Endothelial cell of umbilical vein (primary cell): ENCODE results near the gene S1PR5. TPM values are rescaled to one million over a fixed set of nuclear protein-coding genes. Genes with fewer than 3 reads are reported as not detected.

ENCODE experiments used
- BruUV-seq: library from RNA; stranded (reverse); fragments of 400-500 nt; replicated peaks from 2 replicates; lab custom pipeline; 2021; lab: Mats Ljungman, UMichigan
- CTCF ChIA-PET: fragments of 300-600, 350-600 bp; sonication (Branson Sonifier 250); formaldehyde crosslinking; loops from one replicate; lab custom pipeline; 2021; ENCODE audit warnings: antibody characterized with exemption, inconsistent platforms; lab: Charles Lee
- POLR2A ChIA-PET: fragments of 300-600, 350-600 bp; sonication (Branson Sonifier 250); formaldehyde crosslinking; loops from one replicate; lab custom pipeline; 2021; ENCODE audit warnings: antibody characterized with exemption, inconsistent platforms; lab: Charles Lee
- DNase-seq: peaks from one replicate; pipeline ENCODE4 v3.0.0-alpha.2; 2011; ENCODE audit warnings: low read depth, low spot score
- FAIRE-seq: peaks from 2 replicates; lab custom pipeline; 2011; peaks lifted over from hg19 to GRCh38; lab: Jason Lieb, UNC
- H2AFZ ChIP-seq: 2 replicates; pipeline ENCODE4 v1.6.0; 2012; ENCODE audit warnings: low read depth, low read length, control low read depth, inconsistent platforms
- H3K27ac ChIP-seq: 2 replicates; pipeline ENCODE4 v1.5.1; 2011; ENCODE audit warnings: low read depth, mild to moderate bottlenecking, control low read depth, low read length, moderate library complexity; ENCODE audit not compliant: insufficient read depth
- H3K27me3 ChIP-seq, 2 experiments: 2 replicates each; pipeline versions ENCODE4 v1.6.0 to v1.6.1; 2011; ENCODE audit warnings: low read length in 2 of 2, mixed read lengths in 1 of 2; ENCODE audit not compliant: control insufficient read depth in 2 of 2, insufficient read depth in 2 of 2
- H3K36me3 ChIP-seq, 2 experiments: 2 replicates in 1 of 2; 3 replicates in 1 of 2; pipeline ENCODE4 v1.5.1; 2011; ENCODE audit warnings: low read length in 2 of 2, mild to moderate bottlenecking in 1 of 2, moderate library complexity in 1 of 2; ENCODE audit not compliant: control insufficient read depth in 2 of 2, insufficient read depth in 2 of 2; ENCODE audit errors: extremely low read depth in 1 of 2
- H3K4me1 ChIP-seq: 3 replicates; pipeline ENCODE4 v1.5.1; 2011; ENCODE audit warnings: mild to moderate bottlenecking, low read length; ENCODE audit not compliant: control insufficient read depth, insufficient read depth; ENCODE audit errors: extremely low read depth
- H3K4me2 ChIP-seq: 2 replicates; pipeline ENCODE4 v1.6.1; 2011; ENCODE audit warnings: low read length, control low read depth, mixed read lengths; ENCODE audit not compliant: insufficient read depth
- H3K4me3 ChIP-seq, 3 experiments: fragments of 200-600 bp in 1 of 3; sonication (generic), shearing (Covaris generic) in 1 of 3; replicated peaks in 1 of 3; 2 replicates each; pipeline ENCODE4 v1.5.1; 2011 to 2016; ENCODE audit warnings: control low read depth in 3 of 3, low read length in 3 of 3, mild to moderate bottlenecking in 2 of 3, inconsistent platforms in 1 of 3, low read depth in 1 of 3, moderate library complexity in 1 of 3; ENCODE audit not compliant: insufficient read depth in 1 of 3
- H3K79me2 ChIP-seq: 2 replicates; pipeline ENCODE4 v1.6.0; 2012; ENCODE audit warnings: low read length, inconsistent platforms; ENCODE audit not compliant: control insufficient read depth, insufficient read depth
- H3K9ac ChIP-seq: replicated peaks from 2 replicates; pipeline ENCODE3; 2011; ENCODE audit warnings: low read length, control low read depth; ENCODE audit not compliant: insufficient read depth; ENCODE audit errors: extremely low read depth
- H3K9me1 ChIP-seq: replicated peaks from 3 replicates; pipeline ENCODE4 v1.6.0; 2011; ENCODE audit warnings: mild to moderate bottlenecking, low read length; ENCODE audit not compliant: control insufficient read depth, insufficient read depth; ENCODE audit errors: extremely low read depth
- H3K9me3 ChIP-seq: replicated peaks from 2 replicates; pipeline ENCODE4 v1.5.1; 2012; ENCODE audit warnings: low read length, inconsistent platforms; ENCODE audit not compliant: control insufficient read depth, insufficient read depth
- H4K20me1 ChIP-seq: replicated peaks from 2 replicates; pipeline ENCODE3; 2011; ENCODE audit warnings: mild to moderate bottlenecking, low read length; ENCODE audit not compliant: control insufficient read depth, insufficient read depth; ENCODE audit errors: extremely low read depth
- CTCF ChIP-seq, 2 donors: IDR thresholded peaks; 1 replicate in 1 of 2; 2 replicates in 1 of 2; pipeline ENCODE4 v1.5.1; 2011; ENCODE audit warnings: low read length in 2 of 2, mild to moderate bottlenecking in 2 of 2, moderate library complexity in 2 of 2, control low read depth in 1 of 2, inconsistent platforms in 1 of 2, low read depth in 1 of 2; ENCODE audit not compliant: insufficient read depth in 1 of 2; ENCODE audit errors: extremely low read depth in 1 of 2
- EZH2 ChIP-seq: IDR thresholded peaks from 2 replicates; pipeline ENCODE4 v1.6.1; 2012; ENCODE audit warnings: borderline replicate concordance, low read depth, mild to moderate bottlenecking, moderate library complexity, low read length, inconsistent platforms; ENCODE audit not compliant: severe bottlenecking
- FOS ChIP-seq: IDR thresholded peaks from 2 replicates; pipeline ENCODE4 v1.6.1; 2011; ENCODE audit warnings: mild to moderate bottlenecking, low read length, moderate library complexity, borderline replicate concordance; ENCODE audit not compliant: insufficient read depth
- GATA2 ChIP-seq: IDR thresholded peaks from 2 replicates; pipeline ENCODE4 v1.7.0; 2011; ENCODE audit warnings: low read depth, mild to moderate bottlenecking, moderate library complexity, mixed read lengths, low read length; ENCODE audit not compliant: insufficient read length, insufficient read depth
- MYC ChIP-seq: IDR thresholded peaks from one replicate; pipeline ENCODE4 v1.6.1; 2011; ENCODE audit warnings: mild to moderate bottlenecking, low read depth, low read length
- dilution Hi-C: fragments of 300-500 bp; cut with MboI; formaldehyde crosslinking; loops from one replicate; pipeline ENCODE4 v1.15.0; 2019; ENCODE audit warnings: low sequenced_read_pairs; ENCODE audit not compliant: extremely low pct_ligation_motif_present
- intact Hi-C: fragments of 100-400 bp; cut with micrococcal nuclease; formaldehyde crosslinking; loops from one replicate; pipeline ENCODE4 v1.10.0; 2022
- polyA plus RNA-seq, 4 experiments: library from polyadenylated mRNA; depleted of rRNA in 3 of 4; stranded (reverse) in 3 of 4; unstranded in 1 of 4; fragments of >200 nt; gene quantifications; 2 replicates each; pipeline versions ENCODE4 v1.2.1 to v1.2.3, GENCODE V29; 2011 to 2012; ENCODE audit warnings: missing spikeins in 1 of 4
- total RNA-seq: library from RNA; stranded (reverse); gene quantifications from 2 replicates; pipeline ENCODE4 v1.2.3, GENCODE V29; 2021

Gene S1PR5
- total and polyA plus RNA-seq, 2 donors (not counting 3 experiments of a cell fraction or from before 2014, with no cell fraction given), result not detected

DNA sequence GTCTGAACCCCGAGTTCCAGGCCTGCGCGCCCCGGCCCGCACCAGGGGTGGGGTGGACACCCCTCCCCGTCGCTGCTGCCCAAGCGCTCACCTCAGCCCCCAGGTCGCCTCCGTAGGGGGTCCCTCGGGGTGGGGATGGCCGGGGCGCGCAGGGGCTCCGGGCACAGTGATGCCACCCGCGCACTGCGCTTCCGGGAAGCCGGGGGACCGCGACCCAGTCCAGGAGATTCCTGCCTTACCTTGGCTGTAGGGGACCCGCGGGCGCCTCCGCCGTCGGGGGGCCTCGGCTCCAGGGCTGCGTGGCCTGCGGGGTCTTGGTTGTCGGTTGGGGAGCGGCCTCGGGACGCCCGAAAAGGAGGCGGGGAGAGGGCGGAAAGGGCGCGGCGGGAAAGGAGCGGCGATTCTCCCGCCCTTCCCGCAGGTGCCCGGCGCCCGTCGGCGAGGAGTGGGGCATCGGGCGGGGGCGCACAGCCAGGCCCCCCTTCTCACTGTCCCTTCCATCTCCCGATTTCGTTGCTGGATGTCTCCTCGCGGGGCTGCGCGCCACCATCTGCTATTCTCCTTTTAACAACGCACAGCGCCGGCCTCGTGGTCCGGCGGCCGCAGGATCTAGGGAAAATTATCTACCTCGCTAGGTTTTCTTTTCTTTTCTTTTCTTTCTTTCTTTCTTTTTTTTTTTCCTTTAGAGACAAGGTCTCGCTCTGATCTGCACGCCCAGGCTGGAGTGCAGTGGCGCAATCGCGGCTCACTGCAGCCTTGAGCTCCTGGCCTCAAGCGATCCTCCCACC lies 14.1 kb downstream of the S1PR5 start, which contains the start of gene KEAP1:
Gene KEAP1 (minus strand): TSS at position 355 of the 788 bp plus-strand sequence. CDS start 3,323 bp downstream, outside the sequence.
- Histone ChIP-seq H3K9ac (peak within 1 kb of the TSS; percentile 99), H3K36me3 (peaks cover 5 to 8% of the 10 kb centered on the region in 2 experiments), H3K27ac (peak within 1 kb of the TSS; percentile 94), H3K79me2 (peaks cover 37% of the 10 kb centered on the region), H3K9me3 (no peaks in the 10 kb centered on the region), H3K4me1 (peaks cover 7% of the 10 kb centered on the region), H3K9me1 (no peaks in the 10 kb centered on the region), H3K27me3 (no peaks in the 10 kb centered on the region), H2AFZ (peak within 1 kb of the TSS; percentile 72), H4K20me1 (no peaks in the 10 kb centered on the region), H3K4me3 (peak within 1 kb of the TSS; percentile 33 to 89 (median 75)), H3K4me2 (peak within 1 kb of the TSS; percentile 77)
- dilution Hi-C loops, result no loop called here
- FAIRE-seq (peak; percentile 79), DNase-seq (peak; percentile 40)
- TF ChIP-seq EZH2 (no peak), FOS (no peak), GATA2 (no peak), MYC (no peak), CTCF (IDR thresholded peaks at IDR 0.05; ENCODE audit: extremely low read depth in 1 of 2, insufficient read depth in 1 of 2, low read depth in 1 of 2, low read length in 2 of 2) (no peak)
- ChIA-PET POLR2A (no interaction called here), CTCF (interaction anchor here (0.6 to 0.7 kb wide), 2 partner anchors 24 to 328 kb away, joined by 3 to 4 read pairs; no protein-coding TSS in a partner anchor)
- intact Hi-C loops, result loop anchor here (5.0 to 10.0 kb wide), 2 partner anchors 149 to 592 kb away; partner anchors contain the start of gene ILF3
- BruUV-seq, result no TSS peak
